ENCODE data around the gene CYLD.

CYLD gene

DNA sequence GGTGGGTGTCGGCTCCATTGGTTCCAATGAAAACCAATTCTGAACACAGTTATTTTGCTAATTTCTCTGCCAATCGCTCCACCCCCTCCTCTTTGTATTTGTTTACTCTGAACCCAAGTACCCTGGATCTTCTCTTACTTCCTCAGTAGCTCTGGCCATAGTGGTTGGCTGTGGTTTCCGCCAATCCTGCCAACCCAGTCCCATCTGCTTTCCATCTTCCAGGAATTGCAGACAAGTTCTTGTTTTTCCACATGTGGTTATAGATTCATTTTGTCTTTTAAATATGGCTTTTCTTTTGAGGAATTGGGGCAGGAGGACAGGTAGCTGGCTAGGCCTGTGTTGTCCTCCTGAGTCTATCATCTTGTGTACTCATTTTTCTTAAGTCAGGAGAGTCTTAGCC, 92.0 kb downstream of the CYLD start:
- DNase-seq (ENCODE audit: low read depth in 2 of 2), result no peak
- TF ChIP-seq, protein P1, sequence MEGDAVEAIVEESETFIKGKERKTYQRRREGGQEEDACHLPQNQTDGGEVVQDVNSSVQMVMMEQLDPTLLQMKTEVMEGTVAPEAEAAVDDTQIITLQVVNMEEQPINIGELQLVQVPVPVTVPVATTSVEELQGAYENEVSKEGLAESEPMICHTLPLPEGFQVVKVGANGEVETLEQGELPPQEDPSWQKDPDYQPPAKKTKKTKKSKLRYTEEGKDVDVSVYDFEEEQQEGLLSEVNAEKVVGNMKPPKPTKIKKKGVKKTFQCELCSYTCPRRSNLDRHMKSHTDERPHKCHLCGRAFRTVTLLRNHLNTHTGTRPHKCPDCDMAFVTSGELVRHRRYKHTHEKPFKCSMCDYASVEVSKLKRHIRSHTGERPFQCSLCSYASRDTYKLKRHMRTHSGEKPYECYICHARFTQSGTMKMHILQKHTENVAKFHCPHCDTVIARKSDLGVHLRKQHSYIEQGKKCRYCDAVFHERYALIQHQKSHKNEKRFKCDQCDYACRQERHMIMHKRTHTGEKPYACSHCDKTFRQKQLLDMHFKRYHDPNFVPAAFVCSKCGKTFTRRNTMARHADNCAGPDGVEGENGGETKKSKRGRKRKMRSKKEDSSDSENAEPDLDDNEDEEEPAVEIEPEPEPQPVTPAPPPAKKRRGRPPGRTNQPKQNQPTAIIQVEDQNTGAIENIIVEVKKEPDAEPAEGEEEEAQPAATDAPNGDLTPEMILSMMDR (IDR thresholded peaks at IDR 0.05; ENCODE audit: low read depth, low read length), result no peak
- no peak overlapping the region for H3K4me3 ChIP-seq (replicated peaks in 1 of 2; ENCODE audit: low read depth in 2 of 2, low read length in 2 of 2)

DNA sequence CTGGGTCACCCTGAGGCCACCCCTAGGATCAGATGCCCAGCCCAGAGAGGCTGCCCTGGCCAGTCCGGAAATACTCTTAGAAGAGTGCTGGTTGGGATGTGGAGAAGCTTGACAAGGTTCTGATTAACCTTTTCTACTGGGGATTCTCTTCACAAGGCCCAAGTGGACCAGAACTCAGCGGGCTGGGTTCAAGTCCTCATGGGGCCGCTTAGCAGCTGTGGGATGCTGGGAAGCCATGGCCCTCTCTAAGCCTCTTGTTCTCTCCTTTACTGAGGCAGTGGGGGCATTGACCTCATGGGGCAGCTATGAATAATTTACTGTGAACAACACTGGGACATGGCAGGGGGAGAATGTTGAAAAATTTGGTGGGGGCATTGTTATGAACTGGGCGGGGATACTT, 92.8 kb downstream of the CYLD start:
- no peak overlapping the region for H3K4me3 ChIP-seq (replicated peaks in 1 of 2; ENCODE audit: low read depth in 2 of 2, low read length in 2 of 2)
- TF ChIP-seq, protein P1 (IDR thresholded peaks at IDR 0.05; ENCODE audit: low read depth, low read length), result no peak
- DNase-seq (ENCODE audit: low read depth in 2 of 2), result no peak

DNA sequence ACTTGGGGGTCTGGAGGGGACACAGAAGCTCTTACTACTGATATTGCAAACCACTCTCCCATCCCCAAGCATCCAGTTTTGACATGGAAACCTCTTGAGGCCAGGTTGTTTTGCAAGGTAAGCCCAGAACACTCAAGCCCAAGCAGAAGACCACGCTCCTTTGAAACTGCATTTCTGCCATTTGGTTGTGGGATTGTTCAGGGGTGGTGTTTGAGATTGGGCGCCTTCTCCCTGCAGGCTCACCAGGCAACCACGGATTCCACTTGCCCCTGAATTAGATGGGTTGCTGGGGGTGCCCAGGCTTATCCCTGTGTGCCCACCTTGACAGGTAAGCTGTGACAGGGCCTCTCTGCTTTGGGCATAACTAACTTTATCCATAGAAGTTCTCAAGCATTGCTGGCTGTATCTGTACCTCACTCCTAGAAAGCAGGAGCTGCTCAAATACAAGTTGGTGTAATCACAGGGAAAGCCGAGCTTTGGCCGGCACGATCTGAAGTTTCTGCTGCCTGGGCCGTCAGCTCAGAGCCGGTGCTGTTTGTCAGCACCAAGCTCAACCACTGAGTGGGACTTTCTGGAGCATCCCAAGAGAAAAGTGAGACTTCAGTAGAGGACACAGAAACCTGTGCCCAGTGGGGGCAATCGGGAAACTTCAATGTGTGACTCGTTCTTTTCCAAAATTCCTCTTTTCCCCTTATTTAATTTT, 93.6 kb downstream of the CYLD start:
- DNase-seq (ENCODE audit: low read depth in 2 of 2), result no peak
- H3K4me3 ChIP-seq (replicated peaks in 1 of 2; ENCODE audit: low read depth in 2 of 2, low read length in 2 of 2), result no peak overlapping the region
- TF ChIP-seq, protein P1 (IDR thresholded peaks at IDR 0.05; ENCODE audit: low read depth, low read length), result no peak

DNA sequence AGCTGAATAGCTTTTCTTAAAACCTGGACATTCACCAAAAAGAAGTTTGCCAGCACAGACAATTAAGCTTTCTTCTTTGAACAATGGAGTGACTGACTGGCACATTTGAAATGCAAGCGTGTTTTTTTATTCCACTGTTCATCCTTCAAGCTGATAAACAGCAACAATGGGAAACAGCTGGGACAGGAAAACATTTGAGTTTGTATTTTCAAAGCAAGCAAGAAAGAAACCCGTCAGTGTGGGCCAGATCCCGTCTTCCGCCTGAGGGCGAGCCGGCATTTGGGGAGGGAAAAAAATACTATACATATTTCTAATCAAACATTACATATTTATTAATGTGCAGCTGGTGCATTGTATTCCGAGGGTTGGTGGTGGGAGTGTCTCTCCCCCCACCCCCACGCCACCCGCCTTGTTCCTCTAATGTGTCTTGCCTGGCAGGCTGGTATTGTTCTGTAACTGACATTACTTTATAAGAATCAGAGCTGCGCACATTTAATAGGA, 94.3 kb downstream of the CYLD start:
- no peak overlapping the region for H3K4me3 ChIP-seq (replicated peaks in 1 of 2; ENCODE audit: low read depth in 2 of 2, low read length in 2 of 2)
- peak in 1 of 2 donors; percentile 3 for DNase-seq (ENCODE audit: low read depth in 2 of 2)
- TF ChIP-seq, protein P1 (IDR thresholded peaks at IDR 0.05; ENCODE audit: low read depth, low read length), result no peak

DNA sequence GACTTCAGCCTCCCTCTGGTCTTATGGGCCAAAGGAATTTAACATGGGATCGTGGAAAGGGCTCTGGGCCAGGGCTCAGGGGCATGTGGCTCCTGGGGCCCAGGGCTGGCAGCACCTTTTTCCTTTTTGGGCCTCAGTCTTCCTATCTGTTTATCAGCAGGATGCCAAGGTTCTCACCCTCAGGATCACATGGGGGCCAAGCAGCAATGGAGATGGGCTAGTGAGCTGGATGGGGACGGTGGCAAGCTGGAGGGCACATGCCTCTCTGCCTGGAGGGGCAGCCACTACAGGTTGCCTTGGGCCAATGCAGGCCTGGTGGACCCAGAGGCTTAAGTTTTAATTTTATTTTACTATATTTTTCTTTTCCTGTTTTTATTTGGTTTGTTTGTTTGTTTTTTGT, 95.4 kb downstream of the CYLD start:
- no peak overlapping the region for H3K4me3 ChIP-seq (replicated peaks in 1 of 2; ENCODE audit: low read depth in 2 of 2, low read length in 2 of 2)
- TF ChIP-seq, protein P1 (IDR thresholded peaks at IDR 0.05; ENCODE audit: low read depth, low read length), result no peak
- DNase-seq (ENCODE audit: low read depth in 2 of 2), result no peak

DNA sequence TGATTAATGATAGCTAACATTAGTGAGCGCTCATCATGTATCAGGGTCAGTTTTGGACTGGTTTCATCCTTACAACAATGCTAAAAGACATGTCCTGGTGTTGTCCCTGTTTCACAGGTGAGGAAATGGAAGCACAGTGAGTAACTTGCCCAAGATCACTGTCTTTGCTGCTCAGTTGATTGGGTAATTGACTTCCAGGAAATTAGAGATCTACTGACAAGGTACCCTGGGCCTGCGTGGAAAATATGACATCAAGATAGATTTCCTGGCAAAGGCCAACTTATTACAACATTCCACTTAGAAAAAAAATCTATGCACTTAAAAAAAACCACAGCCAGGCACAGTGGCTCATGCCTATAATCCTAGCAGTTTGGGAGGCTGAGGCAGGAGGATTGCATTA, 96.3 kb downstream of the CYLD start:
- DNase-seq (ENCODE audit: low read depth in 2 of 2), result peak; percentile 5 to 26
- no peak overlapping the region for H3K4me3 ChIP-seq (replicated peaks in 1 of 2; ENCODE audit: low read depth in 2 of 2, low read length in 2 of 2)
- TF ChIP-seq, protein P1 (IDR thresholded peaks at IDR 0.05; ENCODE audit: low read depth, low read length), result no peak

DNA sequence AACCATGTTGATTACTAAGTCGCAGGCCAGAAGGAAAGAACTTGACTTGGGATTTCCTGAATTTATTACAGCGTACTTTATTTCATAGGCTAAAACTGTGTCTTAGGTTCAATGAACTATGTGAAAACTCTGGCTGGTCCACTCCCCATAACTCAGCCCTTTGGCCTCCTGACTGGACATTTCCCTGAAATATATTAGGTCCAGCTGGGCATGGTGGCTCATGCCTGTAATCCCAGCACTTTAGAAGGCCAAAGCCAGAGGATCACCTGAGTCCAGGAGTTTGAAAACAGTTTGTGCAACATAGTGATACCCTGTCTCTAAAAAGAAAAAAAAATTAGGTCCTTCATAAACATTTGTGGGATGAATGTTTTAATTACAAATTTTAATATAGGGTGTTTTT, 97.0 kb downstream of the CYLD start:
- TF ChIP-seq, protein P1 (IDR thresholded peaks at IDR 0.05; ENCODE audit: low read depth, low read length), result no peak
- DNase-seq (ENCODE audit: low read depth in 2 of 2), result no peak
- H3K4me3 ChIP-seq (replicated peaks in 1 of 2; ENCODE audit: low read depth in 2 of 2, low read length in 2 of 2), result no peak overlapping the region

All from cardiac fibroblast (primary cell).